ENCODE data around the gene POMC. TPM values are rescaled to one million over a fixed set of nuclear protein-coding genes. Genes with fewer than 3 reads are reported as not detected.

The POMC gene
- total RNA-seq, 1 donor from 2014 or later, result not detected

Other genes starting within 250 kb of the POMC start
- gene ADCY3, start 248.3 kb downstream of the POMC start, total RNA-seq, result 12.5 and 20.5 TPM in 2 replicates
- 3.1 and 3.5 TPM in 2 replicates for gene DNAJC27, start 196.6 kb downstream of the POMC start, total RNA-seq
- 13.3 and 14.7 TPM in 2 replicates for gene EFR3B, start 126.5 kb downstream of the POMC start, total RNA-seq
- 51.4 and 58.1 TPM in 2 replicates for gene DNMT3A, start 173.3 kb upstream of the POMC start, total RNA-seq

Measured in astrocyte (in vitro differentiated cells and primary cell).